Stimulated activated CD8-positive, alpha-beta memory T cell treated with anti-CD3 and anti-CD28 coated beads, Interleukin-7, amount 100 ng/mL, for 48 hours (primary cell): ENCODE results near the gene MAN1B1.
"Not testable (repeated sequence)": the region's sequence is repeated elsewhere in the genome, so short reads cannot be mapped to it uniquely, and the experiment has no call there.

ENCODE experiments used
- DNase-seq, 2 donors: peaks; one replicate each; pipeline ENCODE4 v3.0.0-alpha.2; 2020; ENCODE audit warnings: low read depth in 1 of 2; ENCODE audit errors: extremely low read depth in 1 of 2

MAN1B1 gene

DNA sequence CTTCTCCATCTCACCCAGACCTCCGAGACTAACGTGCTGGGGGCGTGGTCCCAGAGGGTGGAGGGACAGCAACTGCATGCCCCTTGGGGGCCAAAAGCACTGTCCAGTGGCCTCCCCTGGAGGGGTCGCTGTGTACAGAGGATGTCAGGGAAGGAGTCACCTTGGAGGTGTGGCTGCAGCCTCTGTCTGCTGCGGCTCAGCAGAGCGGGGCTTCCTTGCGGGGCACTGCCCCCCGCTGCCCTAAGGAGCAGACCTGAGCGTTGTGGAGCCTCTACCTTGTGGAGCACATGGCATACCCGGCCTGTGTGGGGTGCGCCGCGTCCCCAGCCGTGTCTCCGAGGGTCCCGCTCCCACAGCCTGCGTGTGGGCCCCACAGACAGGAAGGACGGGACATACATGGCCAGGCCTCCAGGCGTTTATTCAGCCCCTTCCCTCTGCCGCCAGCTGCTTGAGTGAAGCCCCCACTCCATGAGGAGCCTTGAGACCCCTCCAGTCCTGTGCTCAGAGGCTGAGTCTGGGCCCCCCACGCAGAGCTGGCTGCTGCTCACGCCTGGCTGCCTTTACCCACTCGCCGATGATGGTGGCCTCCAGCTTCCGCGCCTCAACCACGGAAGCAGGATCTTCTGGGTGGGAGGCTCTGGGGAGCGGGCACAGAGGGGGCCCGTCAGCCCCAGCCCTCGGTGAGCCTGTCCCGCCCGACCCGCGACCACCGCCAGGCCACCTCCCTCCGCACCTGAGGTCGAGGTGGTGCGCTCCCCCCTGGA, 23.5 kb downstream of the MAN1B1 start:
- no peak for DNase-seq

DNA sequence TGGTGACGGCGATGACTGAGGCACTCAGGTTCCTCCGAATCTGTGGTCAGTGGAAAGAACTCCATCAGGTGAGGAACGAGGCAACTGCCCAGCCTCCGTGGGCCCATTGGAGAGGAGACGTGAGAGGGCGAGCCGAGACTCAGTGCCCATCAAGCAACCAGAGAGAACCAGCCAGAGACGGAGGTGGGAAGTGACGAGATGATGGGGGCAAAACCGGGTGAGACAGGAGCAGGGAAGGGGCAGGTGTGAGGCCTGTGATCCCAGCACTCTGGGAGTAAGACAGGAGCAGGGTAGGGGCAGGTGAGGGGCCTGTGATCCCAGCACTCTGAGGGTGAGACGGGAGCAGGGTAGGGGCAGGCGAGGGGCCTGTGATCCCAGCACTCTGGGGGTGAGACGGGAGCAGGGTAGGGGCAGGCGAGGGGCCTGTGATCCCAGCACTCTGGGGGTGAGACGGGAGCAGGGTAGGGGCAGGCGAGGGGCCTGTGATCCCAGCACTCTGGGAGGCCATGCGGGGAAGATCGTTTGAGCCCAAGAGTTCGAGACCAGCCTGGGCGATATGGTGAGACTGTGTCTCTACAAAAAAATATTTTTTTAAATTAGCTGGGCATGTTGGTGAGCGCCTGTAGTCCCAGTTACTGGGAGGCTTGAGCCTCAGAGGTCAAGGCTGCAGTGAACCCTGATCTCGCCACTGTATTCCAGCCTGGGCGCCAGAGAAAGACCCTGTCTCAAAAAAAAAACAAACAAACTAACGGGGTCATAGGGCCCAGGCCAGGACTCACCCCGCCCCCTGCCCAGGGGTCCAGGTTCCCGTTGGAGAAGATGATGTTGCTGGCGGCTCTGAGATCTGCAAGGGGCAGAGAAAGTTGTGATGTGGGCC, 24.4 kb downstream of the MAN1B1 start:
- no peak for DNase-seq

DNA sequence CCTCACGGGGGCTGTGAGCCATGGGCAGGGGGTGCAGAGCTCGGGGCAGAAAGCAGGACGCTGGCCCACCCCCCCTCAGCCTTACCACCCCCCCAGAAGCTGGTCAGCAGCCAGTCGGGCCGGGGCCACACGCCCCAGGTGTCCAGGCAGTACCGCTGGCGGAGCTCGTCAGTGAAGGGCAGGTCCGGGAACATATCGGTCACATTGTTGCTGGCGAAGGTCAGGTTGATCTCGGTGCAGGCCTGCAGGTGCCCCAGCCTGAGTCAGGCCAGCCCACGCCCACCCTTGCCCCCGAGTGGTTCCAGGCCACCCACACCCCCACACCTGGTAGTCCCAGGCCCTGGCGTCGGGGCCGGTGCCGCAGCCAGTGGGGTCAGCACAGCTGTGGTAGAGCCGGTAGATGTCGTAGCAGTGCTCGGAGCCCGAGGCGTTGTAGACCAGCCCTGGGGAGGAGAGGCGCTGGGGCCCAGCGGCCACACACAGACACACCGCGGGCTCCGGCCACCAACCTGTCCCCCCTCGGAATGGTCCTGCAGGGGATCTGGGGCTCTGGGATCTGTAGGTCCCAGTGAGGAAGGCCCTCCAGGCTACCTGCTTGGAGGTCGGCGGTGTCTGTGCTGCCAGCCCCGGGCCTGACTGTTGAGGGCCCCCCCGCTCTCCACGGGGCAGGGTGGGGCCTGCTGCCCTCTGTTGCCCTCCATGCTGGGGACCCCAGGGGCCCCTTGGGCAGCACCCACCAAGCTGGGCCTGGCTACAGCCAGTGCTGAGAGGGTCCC, 25.2 kb downstream of the MAN1B1 start:
- DNase-seq: no peak

DNA sequence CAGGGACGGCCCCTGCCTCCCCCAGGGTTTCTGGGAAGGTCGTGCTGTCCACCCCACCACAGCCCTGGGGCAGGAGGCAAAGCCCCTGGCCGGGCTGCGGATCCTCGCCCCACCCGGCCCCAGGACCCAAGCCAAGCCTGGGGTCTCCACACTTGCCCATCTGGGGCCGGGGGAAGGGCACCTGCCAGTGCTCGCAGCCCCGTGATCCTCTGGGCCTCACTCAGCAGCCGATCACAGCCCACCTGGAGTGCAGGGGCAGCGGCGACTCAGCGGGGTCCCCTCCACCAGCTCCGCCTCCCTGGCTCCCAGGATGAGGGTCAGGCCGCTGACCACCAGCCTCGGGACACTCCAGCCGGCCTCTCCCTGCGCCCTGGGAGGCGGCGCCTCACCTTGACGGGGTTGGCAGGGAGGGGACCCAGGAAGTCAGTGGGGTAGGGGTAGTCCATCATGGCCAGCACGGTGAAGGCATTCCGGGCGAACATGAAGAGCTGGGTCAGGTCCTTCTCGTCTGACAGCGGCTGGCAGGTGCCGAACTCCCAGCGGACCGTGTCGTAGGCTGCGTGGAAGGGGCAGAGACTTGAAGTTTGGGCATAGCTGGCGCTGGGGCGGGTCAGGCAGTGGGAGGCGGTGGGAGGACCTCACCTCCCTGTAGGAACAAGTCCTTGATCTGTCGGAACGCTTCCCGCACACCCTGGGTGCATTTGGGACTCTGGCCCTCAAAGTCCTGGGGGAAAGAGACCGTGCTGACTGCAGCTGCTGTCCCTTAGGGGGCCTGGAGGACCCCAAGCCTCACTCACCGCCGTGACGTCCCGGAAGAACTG, 26.0 kb downstream of the MAN1B1 start:
- DNase-seq: no peak

DNA sequence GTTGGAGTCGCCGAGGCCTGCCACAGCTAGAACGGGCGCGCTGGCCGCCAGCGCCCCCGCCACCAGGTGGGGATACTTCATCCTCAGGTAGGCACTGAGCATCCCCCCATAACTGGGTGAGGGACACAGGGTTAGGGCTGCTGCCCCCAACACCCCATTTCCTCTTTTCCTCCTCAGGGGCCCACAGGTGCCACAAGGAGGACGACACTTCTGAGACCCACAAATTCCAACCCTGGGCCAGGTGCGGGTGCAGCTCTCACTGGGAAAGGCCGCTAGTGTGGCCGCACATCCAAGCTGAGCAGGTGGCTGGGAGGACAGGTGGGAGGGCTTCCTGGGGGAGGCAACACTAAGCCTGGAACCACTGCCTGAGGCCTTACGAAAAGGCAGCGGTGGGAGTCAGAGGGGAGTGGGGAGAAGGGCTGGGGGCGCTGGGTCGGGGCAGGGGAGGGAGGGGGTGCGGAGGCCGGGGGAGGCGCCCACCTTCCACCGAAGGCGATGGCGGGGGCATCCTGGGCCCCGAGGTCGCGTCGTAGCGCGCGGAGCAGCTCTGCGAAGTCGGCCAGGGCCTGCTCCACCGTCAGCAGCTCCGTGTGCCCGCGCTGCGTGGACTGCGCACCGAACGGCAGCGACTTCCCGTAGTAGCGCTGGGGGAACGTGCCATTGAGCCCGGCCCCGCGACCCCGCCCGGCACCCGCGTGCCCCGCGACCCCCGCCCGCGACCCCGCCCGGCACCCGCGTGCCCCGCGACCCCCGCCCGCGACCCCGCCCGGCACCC, 26.8 kb downstream of the MAN1B1 start:
- no peak for DNase-seq

DNA sequence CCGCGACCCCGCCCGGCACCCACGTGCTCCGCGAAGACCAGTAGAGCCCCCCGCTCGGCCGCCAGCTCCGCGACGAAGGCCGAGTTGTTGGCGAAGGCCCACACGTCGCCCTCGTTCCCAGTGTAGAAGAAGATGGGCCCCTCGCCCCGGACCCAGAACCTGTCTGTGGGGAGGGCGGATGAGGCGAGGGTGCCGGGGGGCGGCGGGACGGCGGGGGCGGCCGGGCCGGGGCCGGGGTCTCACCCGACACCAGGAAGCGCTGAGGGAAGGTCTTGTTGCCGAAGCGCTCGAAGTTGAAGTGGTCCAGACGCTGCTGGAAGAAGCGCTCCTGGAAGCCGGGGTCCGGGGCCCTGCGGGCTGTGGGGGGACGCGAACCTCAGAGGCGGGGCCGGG, 27.4 kb downstream of the MAN1B1 start:
- DNase-seq: no peak

DNA sequence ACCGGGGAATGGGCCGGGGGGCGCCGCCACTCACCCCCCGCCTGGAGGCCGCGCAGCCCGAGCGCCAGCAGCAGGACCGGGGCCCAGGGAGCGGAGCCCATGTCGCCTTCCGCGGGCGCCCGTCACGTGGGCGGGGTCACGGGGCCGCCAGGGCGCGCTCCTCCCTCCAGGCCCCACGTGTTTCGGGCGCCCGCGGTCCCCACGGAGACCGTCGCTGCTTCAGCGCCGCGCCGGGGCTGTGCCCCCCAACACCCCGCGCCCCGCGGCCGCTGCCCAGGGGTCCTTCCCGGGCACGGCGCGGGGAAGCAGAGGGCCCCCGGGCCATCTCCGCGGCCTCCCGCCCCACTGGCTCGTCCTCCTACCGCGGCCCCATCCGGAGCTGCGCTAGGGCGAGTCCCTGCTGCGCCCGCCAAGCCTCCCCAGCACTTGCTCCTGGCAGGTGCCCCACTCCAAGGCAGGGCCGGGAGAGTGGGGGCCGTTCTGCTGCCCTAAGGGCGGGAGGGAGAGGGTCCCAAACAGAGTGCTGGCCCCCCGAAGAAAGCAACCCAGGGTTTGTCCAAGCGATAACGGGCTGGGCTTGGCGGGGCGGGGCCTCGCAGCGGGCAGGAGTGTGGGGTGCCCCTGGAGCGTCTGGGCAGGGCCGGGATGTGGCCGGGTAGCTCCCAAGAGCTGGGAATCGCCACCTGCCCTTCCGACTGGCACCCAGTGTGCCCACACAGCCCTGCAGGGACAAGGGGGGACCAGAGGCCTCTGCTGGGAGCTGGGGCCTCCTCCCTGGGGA, 28.0 kb downstream of the MAN1B1 start, which contains the start of gene DPP7:
Gene DPP7 (minus strand): TSS at position 121 of the 781 bp plus-strand sequence. CDS start 20 bp downstream, at position 101.
- peak; percentile 58 to 63 for DNase-seq

DNA sequence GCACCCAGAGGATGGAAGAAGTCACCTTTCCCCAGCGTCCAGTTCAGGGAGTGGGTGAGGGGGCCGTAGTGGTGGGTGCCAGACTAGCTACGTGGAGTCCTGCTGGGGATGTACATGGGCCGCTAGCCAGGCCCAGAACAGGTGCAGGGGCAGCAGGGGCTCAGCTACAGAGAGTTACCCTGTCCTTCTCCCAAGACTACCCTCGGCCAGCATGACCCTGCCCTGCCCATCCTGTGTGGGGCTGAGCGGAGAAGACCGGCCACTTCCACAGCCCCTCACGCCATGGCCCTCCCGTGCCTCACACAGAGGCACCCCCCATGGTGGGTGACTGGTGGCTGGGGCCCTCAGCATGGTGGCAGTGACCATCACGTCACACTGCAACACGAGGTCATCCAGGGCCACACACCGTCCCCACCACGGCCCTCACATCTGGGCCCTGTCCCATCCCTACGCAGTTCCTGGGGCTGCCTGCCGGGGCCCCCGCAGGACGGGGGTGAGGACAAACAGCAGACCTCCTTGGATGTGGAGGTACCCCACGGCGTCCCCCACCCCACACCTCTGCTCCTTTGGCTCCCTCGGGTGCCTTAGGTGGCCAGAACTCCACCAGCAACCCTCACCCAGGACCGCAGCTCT, 28.7 kb downstream of the MAN1B1 start:
- no peak for DNase-seq

DNA sequence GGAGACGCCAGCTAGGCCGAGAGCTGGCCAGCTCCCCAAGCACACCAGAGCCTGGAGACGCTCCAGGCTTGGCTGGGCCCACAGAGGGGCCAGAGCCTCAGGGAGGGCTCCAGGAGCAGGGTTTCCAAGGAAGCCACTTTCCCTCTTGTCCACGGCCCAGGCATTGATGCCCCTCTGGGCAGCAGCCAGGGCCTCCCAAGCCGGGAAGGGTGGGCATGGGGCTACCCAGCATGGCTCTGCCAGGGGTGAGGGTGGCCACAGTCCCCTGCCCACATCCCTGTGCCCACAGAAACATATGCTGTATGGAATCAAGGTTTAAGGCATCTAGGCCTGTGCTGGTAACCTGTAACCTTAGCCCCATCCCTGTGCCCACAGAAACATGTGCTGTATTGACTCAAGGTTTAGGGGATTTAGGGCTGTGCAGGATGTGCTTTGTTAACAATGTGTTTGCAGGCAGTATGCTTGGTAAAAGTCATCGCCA, 29.3 kb downstream of the MAN1B1 start:
- DNase-seq: no peak

DNA sequence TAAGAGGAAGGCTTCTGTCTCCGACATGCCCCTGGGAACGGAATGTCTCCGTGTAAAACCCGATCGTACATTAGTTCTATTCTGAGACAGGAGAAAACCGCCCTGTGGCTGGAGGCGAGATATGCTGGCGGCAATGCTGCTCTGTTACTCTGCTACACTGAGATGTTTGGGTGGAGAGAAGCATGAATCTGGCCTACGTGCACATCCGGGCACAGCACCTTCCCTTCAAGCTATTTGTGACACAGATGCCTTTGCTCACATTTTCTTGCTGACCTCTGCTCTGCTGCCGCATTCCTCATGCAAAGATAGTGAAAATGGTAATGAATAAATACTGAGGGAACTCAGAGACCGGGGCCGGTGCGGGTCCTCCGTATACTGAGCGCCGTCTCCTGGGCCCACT, 29.9 kb downstream of the MAN1B1 start:
- no peak for DNase-seq

DNA sequence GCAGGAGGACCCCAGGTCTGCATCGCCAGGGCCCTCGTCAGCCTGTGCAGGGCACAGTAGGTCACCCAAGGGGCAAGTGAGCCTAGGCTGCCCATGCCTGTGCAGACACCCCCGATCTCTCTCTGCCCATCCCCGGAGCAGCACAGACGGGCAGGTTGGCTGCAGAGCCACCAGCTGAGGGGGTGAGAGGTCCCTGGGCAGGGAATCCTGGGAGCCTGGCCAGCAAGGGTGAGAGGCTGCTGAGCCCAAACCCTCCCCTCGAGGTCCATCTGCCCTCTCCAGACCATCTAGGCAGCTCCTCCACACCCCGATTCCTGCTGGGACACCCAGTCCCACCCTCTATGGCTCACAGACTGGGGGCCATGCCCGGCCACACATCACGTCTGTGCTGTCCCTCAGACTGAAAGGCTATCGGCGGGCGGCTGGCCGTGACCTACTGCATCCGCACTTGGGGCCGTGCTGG, 30.5 kb downstream of the MAN1B1 start:
- DNase-seq: no peak

DNA sequence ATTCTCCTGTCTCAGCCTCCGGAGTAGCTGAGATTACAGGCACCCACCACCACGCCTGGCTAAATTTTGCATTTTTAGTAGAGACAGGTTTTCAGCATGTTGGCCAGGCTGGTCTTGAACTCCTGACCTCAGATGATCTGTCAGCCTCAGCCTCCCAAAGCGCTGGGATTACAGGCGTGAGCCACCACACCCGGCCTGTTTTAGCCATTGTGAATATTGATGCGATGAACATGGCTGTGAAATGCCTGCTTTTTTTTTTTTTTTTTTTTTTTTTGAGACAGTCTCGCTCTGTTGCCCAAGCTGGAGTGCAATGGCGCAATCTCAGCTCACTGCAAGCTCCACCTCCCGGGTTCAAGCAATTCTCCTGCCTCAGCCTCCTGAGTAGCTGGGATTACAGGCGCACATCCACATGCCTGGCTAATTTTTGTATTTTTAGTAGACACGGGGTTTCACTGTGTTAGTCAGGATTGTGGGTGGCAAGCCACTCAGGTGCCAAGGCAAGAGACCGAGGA, 31.4 kb downstream of the MAN1B1 start:
- not testable (repeated sequence) for DNase-seq

DNA sequence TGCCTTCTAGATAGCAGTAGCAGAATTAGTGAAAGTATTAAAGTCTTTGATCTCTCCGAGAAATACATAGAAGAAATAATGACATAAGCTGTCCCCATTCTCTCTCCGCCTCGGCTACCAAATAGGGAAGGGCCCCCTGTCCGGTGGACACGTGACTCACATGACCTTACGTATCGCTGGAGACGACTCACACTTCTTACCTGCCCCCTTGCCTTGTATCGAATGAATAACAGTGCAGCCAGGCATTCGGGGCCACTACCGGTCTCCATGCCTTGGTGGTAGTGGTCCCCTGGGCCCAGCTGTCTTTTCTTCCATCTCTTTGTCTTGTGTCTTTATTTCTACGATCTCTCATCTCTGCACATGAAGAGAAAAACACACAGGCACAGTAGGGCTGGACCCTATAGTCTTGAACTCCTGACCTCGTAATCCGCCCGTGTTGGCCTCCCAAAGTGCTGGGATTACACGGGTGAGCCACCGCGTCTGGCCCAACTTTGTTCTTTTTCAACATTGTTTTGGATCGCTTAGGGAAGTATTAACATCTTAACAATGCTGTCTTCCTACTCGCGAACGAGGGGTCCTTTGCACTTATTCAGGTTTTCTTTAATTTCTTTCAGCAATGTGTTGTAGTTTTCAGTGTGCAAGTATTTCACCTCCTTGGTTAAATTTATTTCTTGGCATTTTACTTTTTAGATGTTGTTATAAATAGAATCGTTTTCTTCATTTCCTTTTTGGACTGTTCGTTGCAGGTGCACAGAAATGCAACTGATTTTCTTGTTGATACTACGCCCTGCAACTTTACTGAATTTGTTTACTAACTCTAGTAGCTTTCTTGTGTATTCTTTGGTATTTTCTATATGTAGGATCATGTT, 35.4 kb downstream of the MAN1B1 start:
- DNase-seq: not testable (repeated sequence)

DNA sequence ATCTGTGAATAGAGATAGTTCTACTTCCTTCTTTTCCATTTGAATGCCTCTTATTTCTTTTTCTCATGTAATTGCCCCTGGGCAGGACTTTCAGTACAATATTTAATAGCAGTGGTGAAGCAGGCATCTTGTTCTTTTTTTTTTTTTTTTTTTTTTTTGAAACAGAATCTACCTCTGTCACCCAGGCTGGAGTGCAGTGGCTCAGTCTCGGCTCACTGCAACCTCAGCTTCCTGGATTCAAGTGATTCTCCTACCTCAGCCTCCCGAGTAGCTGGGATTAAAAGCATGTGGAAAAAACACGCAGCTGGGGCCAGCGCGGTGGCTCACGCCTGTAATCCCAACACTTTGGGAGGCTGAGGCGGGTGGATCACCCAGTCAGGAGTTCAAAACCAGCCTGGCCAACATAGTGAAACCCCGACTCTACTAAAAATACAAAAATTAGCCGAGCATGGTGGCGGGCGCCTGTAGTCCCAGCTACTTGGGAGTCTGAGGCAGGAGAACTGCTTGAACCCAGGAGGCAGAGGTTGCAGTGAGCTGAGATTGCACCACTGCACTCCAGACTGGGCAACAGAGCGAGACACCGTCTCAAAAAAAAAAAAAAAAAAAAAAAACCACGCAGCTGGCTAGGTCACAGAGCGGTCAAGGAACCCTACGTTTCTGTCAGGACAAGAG, 36.1 kb downstream of the MAN1B1 start:
- not testable (repeated sequence) for DNase-seq

DNA sequence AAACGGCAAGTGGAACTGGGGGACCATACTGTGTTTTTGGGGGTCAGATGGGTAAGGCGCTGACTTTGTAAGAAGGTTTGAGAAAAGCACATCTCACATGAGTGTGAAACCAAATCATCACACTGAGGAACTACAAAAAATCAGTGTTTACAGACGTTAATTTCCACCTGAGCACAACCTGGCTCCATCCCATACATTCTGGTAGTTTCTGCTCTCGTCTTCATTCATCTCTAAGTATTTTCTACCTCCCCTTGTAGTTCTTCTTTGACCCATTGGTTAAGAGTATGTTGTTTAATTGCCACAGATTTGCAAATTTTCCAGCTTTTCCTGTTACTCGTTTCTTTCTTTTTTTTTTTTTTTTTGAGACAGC, 36.7 kb downstream of the MAN1B1 start:
- DNase-seq: no peak

DNA sequence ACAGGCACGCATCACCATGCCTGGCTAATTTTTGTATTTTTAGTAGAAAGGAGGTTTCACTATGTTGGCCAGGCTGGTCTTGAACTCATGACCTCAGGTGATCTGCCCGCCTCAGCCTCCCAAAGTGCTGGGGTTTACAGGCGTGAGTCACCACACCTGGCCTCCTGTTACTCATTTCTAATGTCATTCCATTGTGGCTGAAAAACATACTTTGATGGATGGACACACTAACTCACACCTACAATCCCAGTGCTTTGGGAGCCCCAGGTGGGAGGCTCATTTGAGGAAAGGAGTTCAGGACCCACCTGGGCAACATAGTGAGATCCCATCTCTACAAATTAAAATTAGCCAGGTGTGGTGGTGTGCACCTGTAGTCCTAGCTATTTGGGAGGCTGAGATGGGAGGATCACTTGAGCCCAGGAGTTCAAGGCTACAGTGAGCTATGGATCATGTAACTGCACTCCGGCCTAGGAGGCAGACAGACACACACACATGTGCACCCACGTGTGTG, 37.2 kb downstream of the MAN1B1 start:
- not testable (repeated sequence) for DNase-seq
